SW480 (cell line): Measurements from ENCODE around the gene LHX1.
A peak's percentile ranks its signal among the peaks of the same experiment; 100 is the strongest.

Source experiments
- DNase-seq: peaks from one replicate; pipeline ENCODE4 v3.0.0-alpha.2; 2016; ENCODE audit warnings: low spot score

LHX1 gene

GRCh38 chr17:36972186-36972700 is 35.0 kb downstream of the LHX1 start:
- peak; percentile 31 for DNase-seq

- DNase-seq, result no peak
Measured at GRCh38 chr17:36972905-36973304, 35.6 kb downstream of the LHX1 start.

- no peak for DNase-seq
Measured at GRCh38 chr17:36975922-36976515, 38.7 kb downstream of the LHX1 start.

GRCh38 chr17:36977066-36977465 is 39.8 kb downstream of the LHX1 start:
- no peak for DNase-seq

- DNase-seq, result no peak
Measured at GRCh38 chr17:36977568-36977967, 40.3 kb downstream of the LHX1 start.

- no peak for DNase-seq
Measured at GRCh38 chr17:36978810-36979564, 41.7 kb downstream of the LHX1 start.

- DNase-seq, result no peak
Measured at GRCh38 chr17:36979565-36979941, 42.3 kb downstream of the LHX1 start.

- DNase-seq, result no peak
Measured at GRCh38 chr17:36980280-36980761, 43.0 kb downstream of the LHX1 start.

- DNase-seq, result no peak
Measured at GRCh38 chr17:36983618-36984017, 46.3 kb downstream of the LHX1 start.

GRCh38 chr17:36989173-36989572 is 51.9 kb downstream of the LHX1 start:
- DNase-seq, result no peak

- no peak for DNase-seq
Measured at GRCh38 chr17:36992701-36993100, 55.4 kb downstream of the LHX1 start.

GRCh38 chr17:36993227-36993626 is 56.0 kb downstream of the LHX1 start:
- no peak for DNase-seq
